ENCODE data around the gene CCDC86. TPM values are rescaled to one million over a fixed set of nuclear protein-coding genes. Genes with fewer than 3 reads are reported as not detected.

The CCDC86 gene
- total and polyA plus RNA-seq, 2 of the 4 experiments (the other 2 are of a cell fraction), result 9.5 to 34.0 TPM

GRCh38 chr11:60795291-60795690 lies 46.6 kb upstream of the CCDC86 start (continued):
- TF ChIP-seq, protein P1, sequence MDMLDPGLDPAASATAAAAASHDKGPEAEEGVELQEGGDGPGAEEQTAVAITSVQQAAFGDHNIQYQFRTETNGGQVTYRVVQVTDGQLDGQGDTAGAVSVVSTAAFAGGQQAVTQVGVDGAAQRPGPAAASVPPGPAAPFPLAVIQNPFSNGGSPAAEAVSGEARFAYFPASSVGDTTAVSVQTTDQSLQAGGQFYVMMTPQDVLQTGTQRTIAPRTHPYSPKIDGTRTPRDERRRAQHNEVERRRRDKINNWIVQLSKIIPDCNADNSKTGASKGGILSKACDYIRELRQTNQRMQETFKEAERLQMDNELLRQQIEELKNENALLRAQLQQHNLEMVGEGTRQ (IDR thresholded peaks at IDR 0.05; ENCODE audit: low read depth, low read length), result no peak
- TF ChIP-seq, protein P2, sequence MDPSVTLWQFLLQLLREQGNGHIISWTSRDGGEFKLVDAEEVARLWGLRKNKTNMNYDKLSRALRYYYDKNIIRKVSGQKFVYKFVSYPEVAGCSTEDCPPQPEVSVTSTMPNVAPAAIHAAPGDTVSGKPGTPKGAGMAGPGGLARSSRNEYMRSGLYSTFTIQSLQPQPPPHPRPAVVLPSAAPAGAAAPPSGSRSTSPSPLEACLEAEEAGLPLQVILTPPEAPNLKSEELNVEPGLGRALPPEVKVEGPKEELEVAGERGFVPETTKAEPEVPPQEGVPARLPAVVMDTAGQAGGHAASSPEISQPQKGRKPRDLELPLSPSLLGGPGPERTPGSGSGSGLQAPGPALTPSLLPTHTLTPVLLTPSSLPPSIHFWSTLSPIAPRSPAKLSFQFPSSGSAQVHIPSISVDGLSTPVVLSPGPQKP (IDR thresholded peaks at IDR 0.05; ENCODE audit: borderline replicate concordance, low read depth, low read length), result no peak
- no peak for TF ChIP-seq BHLHE40 (IDR thresholded peaks at IDR 0.05; ENCODE audit: low read depth, low read length)

Data from IMR-90 (cell line).